SK-N-SH (cell line): Measurements from ENCODE around the gene RHBDL3. TPM values are rescaled to one million over a fixed set of nuclear protein-coding genes. Genes with fewer than 3 reads are reported as not detected.
"Not testable (repeated sequence)": the region's sequence is repeated elsewhere in the genome, so short reads cannot be mapped to it uniquely, and the experiment has no call there.

ENCODE experiments used
- CTCF ChIA-PET: fragments of 300-600, 350-600 bp; formaldehyde crosslinking; extraction: SDS; loops from one replicate; lab custom pipeline; 2021; lab: Yijun Ruan, JAX
- POLR2A ChIA-PET: fragments of 350-600 bp; sonication (Branson Sonifier 250); formaldehyde crosslinking; extraction: SDS; loops from one replicate; lab custom pipeline; 2020; ENCODE audit warnings: antibody characterized with exemption, inconsistent platforms; lab: Yijun Ruan, JAX
- DNase-seq: peaks from one replicate; pipeline ENCODE4 v3.0.0; 2012
- H2AFZ ChIP-seq: fragments of 200-600 bp; sonication (generic); 2 replicates; pipeline ENCODE4 v1.8.1; 2016; ENCODE audit warnings: antibody characterized with exemption, mild to moderate bottlenecking, low read depth
- H3F3A ChIP-seq: fragments of 200-600 bp; sonication (generic); replicated peaks from 2 replicates; pipeline ENCODE3; 2016; ENCODE audit warnings: antibody characterized with exemption, mild to moderate bottlenecking; ENCODE audit not compliant: insufficient read depth
- H3K27ac ChIP-seq, 2 experiments: fragments of 200-500 bp in 1 of 2; fragments of 200-600 bp in 1 of 2; sonication (Bioruptor generic) in 1 of 2; sonication (generic), shearing (Covaris generic) in 1 of 2; 2 replicates each; pipeline versions ENCODE4 v1.5.1 to v1.6.1; 2014 to 2016; ENCODE audit warnings: low read depth in 2 of 2, inconsistent platforms in 1 of 2, low read length in 1 of 2, mild to moderate bottlenecking in 1 of 2, mixed read lengths in 1 of 2
- H3K27me3 ChIP-seq: fragments of 200-600 bp; sonication (generic), shearing (Covaris generic); 2 replicates; pipeline ENCODE4 v1.6.1; 2016; ENCODE audit warnings: mixed run types; ENCODE audit not compliant: insufficient read depth
- H3K36me3 ChIP-seq, 2 experiments: fragments of 200-500 bp in 1 of 2; fragments of 200-600 bp in 1 of 2; sonication (Bioruptor generic) in 1 of 2; sonication (generic) in 1 of 2; replicated peaks in 1 of 2; 2 replicates each; pipeline versions ENCODE3 to v1.5.1; 2014 to 2016; ENCODE audit warnings: low read length in 1 of 2, mild to moderate bottlenecking in 1 of 2; ENCODE audit not compliant: insufficient read depth in 2 of 2, control insufficient read depth in 1 of 2
- H3K4me1 ChIP-seq, 2 experiments: fragments of 200-500 bp in 1 of 2; fragments of 200-600 bp in 1 of 2; sonication (Bioruptor generic) in 1 of 2; sonication (generic), shearing (Covaris generic) in 1 of 2; 2 replicates each; pipeline versions ENCODE4 v1.5.1 to v1.6.1; 2014 to 2016; ENCODE audit warnings: low read depth in 1 of 2, low read length in 1 of 2, mixed run types in 1 of 2; ENCODE audit not compliant: insufficient read depth in 2 of 2, control insufficient read depth in 1 of 2
- H3K4me2 ChIP-seq: fragments of 200-600 bp; sonication (generic), shearing (Covaris generic); 2 replicates; pipeline ENCODE4 v1.6.1; 2017; ENCODE audit warnings: mixed run types
- H3K4me3 ChIP-seq, 2 experiments: fragments of 200-500 bp in 1 of 2; fragments of 200-600 bp in 1 of 2; sonication (Bioruptor generic) in 1 of 2; sonication (generic), shearing (Covaris generic) in 1 of 2; 2 replicates each; pipeline versions ENCODE4 v1.5.1 to v1.8.1; 2014 to 2016; ENCODE audit warnings: low read depth in 2 of 2, inconsistent platforms in 1 of 2, low read length in 1 of 2, mild to moderate bottlenecking in 1 of 2, mixed read lengths in 1 of 2, moderate library complexity in 1 of 2
- H3K79me2 ChIP-seq: fragments of 200-600 bp; sonication (generic); 2 replicates; pipeline ENCODE4 v1.8.1; 2017; ENCODE audit warnings: mild to moderate bottlenecking; ENCODE audit not compliant: insufficient read depth
- H3K9ac ChIP-seq: fragments of 200-600 bp; sonication (generic); 2 replicates; pipeline ENCODE4 v1.6.1; 2017; ENCODE audit warnings: mixed run types
- H3K9me2 ChIP-seq: fragments of 200-600 bp; sonication (generic); 2 replicates; pipeline ENCODE4 v1.6.1; 2017; ENCODE audit warnings: mixed run types
- H3K9me3 ChIP-seq: fragments of 200-600 bp; sonication (generic); 2 replicates; pipeline ENCODE4 v1.6.1; 2017; ENCODE audit warnings: mixed run types, mild to moderate bottlenecking, moderate library complexity
- H4K20me1 ChIP-seq: fragments of 200-600 bp; sonication (generic); 2 replicates; pipeline ENCODE4 v1.6.1; 2017; ENCODE audit warnings: mild to moderate bottlenecking, mixed run types; ENCODE audit not compliant: insufficient read depth
- ELF1 ChIP-seq: IDR thresholded peaks from 2 replicates; pipeline ENCODE4 v1.4.0; 2012
- FOXJ3 ChIP-seq: sonication (generic); formaldehyde crosslinking; IDR thresholded peaks from 2 replicates; pipeline ENCODE4 v1.5.1; 2020; ENCODE audit warnings: mild to moderate bottlenecking, missing genetic modification reagents
- GABPA ChIP-seq: IDR thresholded peaks from 2 replicates; pipeline ENCODE4 v1.4.0; 2012; ENCODE audit warnings: low read depth, mild to moderate bottlenecking
- NFIC ChIP-seq: IDR thresholded peaks from 2 replicates; pipeline ENCODE4 v1.4.0; 2012; ENCODE audit warnings: borderline replicate concordance
- NRF1 ChIP-seq: IDR thresholded peaks from 2 replicates; pipeline ENCODE4 v1.6.1; 2012; ENCODE audit warnings: low read depth, mild to moderate bottlenecking, low read length
- POLR2AphosphoS5 ChIP-seq: IDR thresholded peaks from 2 replicates; pipeline ENCODE4 v1.6.1; 2012; ENCODE audit warnings: low read depth, low read length
- RCOR1 ChIP-seq: fragments of 150-350 bp; IDR thresholded peaks from 2 replicates; pipeline ENCODE4 v1.6.1; 2017; ENCODE audit warnings: antibody characterized with exemption, low read length
- SIN3A ChIP-seq: IDR thresholded peaks from 2 replicates; pipeline ENCODE4 v1.6.1; 2012; ENCODE audit warnings: low read depth, mild to moderate bottlenecking, low read length, moderate library complexity, borderline replicate concordance
- TAF1 ChIP-seq: IDR thresholded peaks from 2 replicates; pipeline ENCODE4 v1.6.1; 2012; ENCODE audit warnings: low read depth, mild to moderate bottlenecking, low read length, moderate library complexity, borderline replicate concordance
- TCF12 ChIP-seq: IDR thresholded peaks from 2 replicates; pipeline ENCODE4 v1.4.0; 2012
- YY1 ChIP-seq: IDR thresholded peaks from 2 replicates; pipeline ENCODE4 v1.4.0; 2012; ENCODE audit warnings: low read depth, mild to moderate bottlenecking
- WGBS: methylation state at CpG from one replicate; pipeline ENCODE4 v1.1.6; 2017; ENCODE audit warnings: low lambda C conversion rate; 5-methylcytosine and 5-hydroxymethylcytosine counted together
- polyA plus RNA-seq, 3 experiments: library from polyadenylated mRNA; depleted of rRNA; stranded (reverse); fragments of >200 nt; gene quantifications; 2 replicates each; pipeline ENCODE4 v1.2.3, GENCODE V29; 2012

The RHBDL3 gene
- polyA plus RNA-seq, 1 of the 3 experiments (the other 2 are of a cell fraction): 0.72 TPM

DNA sequence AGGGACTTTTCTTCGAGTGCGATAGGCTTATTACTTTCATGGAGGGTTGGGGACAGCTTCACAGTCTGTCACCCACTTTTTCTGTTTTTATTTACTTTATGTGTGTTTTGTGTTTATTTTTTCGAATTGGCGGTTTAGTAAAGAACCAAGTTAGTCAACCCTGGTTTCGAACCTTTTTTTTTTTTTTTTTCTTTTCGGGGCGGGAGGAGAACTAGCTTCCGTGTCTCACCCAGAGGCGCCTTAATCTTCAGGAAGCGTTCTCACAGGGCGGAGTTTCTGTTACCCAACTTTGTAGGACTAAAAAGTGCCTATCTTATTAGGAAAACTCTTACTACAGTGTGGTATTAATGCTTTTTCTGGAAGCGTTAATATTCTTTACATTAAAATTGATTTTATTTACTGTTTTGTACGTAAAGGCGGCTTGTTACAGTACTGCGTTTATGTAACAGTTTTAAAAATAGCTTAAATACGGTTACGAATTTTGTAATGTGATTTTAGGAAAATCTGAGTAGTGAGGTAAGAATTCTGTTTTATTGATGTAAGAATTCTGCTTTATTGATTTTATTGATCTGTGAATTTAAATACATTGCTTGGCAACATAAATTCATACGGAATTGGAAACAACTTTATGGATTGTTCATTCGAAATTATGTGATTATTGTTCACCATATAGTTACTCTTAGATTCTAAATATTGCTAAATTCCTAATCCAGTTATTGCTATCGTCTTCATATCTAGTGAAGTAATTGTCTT, 85.2 kb downstream of the RHBDL3 start:
- H3K27ac ChIP-seq: peak overlapping the region; percentile 91 to 97
- no peaks in the 10 kb centered on the region for H3K9me3 ChIP-seq
- H4K20me1 ChIP-seq: peaks cover 51% of the 10 kb centered on the region
- TF ChIP-seq YY1 (no peak), GABPA (peak; percentile 21; the same call in 1 of the 2 replicates), TCF12 (no peak), SIN3A (0 out of 2 replicates have a peak, but pooled peaks have one; percentile 38), POLR2AphosphoS5 (no peak), ELF1 (no peak), NFIC (no peak)
- H3K4me1 ChIP-seq: peaks cover 7 to 16% of the 10 kb centered on the region in 2 experiments; a peak in 3 of 4 replicates
- peaks cover 15% of the 10 kb centered on the region for H3F3A ChIP-seq
- H3K36me3 ChIP-seq: peaks cover 18 to 40% of the 10 kb centered on the region in 2 experiments
- peak overlapping the region; percentile 76 for H3K4me2 ChIP-seq
- DNase-seq: peak; percentile 37
- no peaks in the 10 kb centered on the region for H3K27me3 ChIP-seq
- peak overlapping the region; percentile 78 to 95 for H3K4me3 ChIP-seq
- POLR2A ChIA-PET: interaction anchor here (1.5 kb wide), 1 partner anchor 16 kb away, joined by 4 read pairs; no protein-coding TSS in a partner anchor
- H3K9ac ChIP-seq: peak overlapping the region; percentile 100
- no peaks in the 10 kb centered on the region for H3K9me2 ChIP-seq
- CTCF ChIA-PET: interaction anchor here (0.9 to 1.3 kb wide), 3 partner anchors 15 to 93 kb away, joined by 3 to 4 read pairs (median 3); partner anchors contain the start of gene PSMD11
- H2AFZ ChIP-seq: peak overlapping the region; percentile 71; the same call in 1 of the 2 replicates
- WGBS: 1% methylated on average over 20 of the region's 20 CpGs
- peaks cover 73% of the 10 kb centered on the region for H3K79me2 ChIP-seq

DNA sequence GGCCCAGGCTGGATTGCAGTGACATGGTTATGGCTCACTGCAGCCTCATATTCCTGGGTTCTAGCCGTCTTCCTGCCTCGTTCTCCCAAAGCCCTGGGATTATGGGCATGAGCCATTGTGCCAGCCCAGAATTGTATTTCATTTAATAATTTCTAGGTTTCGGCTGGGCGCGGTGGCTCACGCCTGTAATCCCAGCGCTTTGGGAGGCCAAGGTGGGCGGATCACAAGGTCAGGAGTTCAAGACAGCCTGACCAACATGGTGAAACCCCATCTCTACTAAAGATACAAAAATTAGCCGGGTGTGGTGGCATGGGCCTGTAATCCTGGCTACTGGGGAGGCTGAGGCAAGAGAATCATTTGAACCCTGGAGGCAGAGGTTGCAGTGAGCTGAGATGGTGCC, 87.1 kb downstream of the RHBDL3 start:
- Histone ChIP-seq H3K9ac (peak overlapping the region; percentile 100; the same call in 1 of the 2 replicates), H3K79me2 (peaks cover 92% of the 10 kb centered on the region), H3F3A (peaks cover 20% of the 10 kb centered on the region), H3K4me3 (peak overlapping the region; percentile 78 to 95), H3K4me2 (peak overlapping the region; percentile 76), H3K4me1 (peaks cover 7 to 16% of the 10 kb centered on the region in 2 experiments; a peak in 3 of 4 replicates), H4K20me1 (peaks cover 68% of the 10 kb centered on the region), H3K36me3 (peaks cover 24 to 48% of the 10 kb centered on the region in 2 experiments)
- CTCF ChIA-PET, H3K9me3 ChIP-seq, POLR2A ChIA-PET, H3K27me3 ChIP-seq, H3K9me2 ChIP-seq, H2AFZ ChIP-seq, H3K27ac ChIP-seq, DNase-seq: not testable (repeated sequence)
- WGBS: 90% methylated on average over 9 of the region's 9 CpGs

DNA sequence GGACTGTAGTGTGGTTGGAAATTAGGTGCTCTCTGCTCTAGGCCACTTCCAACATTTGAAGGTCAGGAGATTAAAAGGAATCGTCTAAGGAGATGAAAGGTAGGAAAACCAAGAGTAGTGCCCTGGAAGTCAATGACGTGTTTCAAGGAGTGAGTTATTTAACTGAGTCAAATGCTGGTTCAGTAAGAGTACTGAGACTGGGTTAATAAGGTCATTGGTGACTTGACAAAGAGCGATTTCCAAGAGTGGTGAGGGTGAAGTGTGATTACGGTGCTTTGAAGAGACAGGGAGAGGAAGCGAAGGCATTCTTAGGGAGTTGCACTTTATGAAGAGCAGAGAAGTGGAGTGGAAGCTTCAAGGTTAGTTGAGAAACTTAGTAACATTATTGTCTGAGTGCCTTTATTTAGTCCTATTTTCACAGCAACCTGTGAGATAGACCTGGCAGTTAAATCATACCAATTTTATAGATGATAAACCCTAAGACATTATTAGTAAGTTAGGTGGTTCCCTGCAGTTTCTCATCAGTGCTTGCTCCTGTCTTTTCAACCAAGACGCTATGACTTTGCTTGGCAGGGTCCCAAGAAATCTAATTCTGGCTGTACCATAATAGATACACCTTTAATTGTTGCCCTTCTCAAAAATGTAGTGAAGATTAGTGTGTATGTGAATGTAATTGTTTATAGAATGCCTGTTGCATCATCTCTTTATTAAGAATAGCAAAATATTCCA, 90.2 kb downstream of the RHBDL3 start:
- Histone ChIP-seq H3K9me2 (no peaks in the 10 kb centered on the region), H3K27me3 (no peaks in the 10 kb centered on the region), H3K4me3 (no peak overlapping the region), H3K36me3 (peaks cover 48 to 77% of the 10 kb centered on the region in 2 experiments)
- WGBS: 88% methylated on average over 6 of the region's 6 CpGs
- no peak for DNase-seq
- no peak for TF ChIP-seq POLR2AphosphoS5
- no peak for TF ChIP-seq FOXJ3 (CRISPR knock-in tag)
- no peak for TF ChIP-seq TAF1
- no peak for TF ChIP-seq RCOR1
- TF ChIP-seq NRF1: no peak
- TF ChIP-seq, all 33 proteins: peak for 0
- peak overlapping the region; percentile 10; the same call in 1 of the 2 replicates for H3K4me2 ChIP-seq
- H3K79me2 ChIP-seq: peaks cover 99% of the 10 kb centered on the region
- no peaks in the 10 kb centered on the region for H3K9me3 ChIP-seq
- no peak overlapping the region for H3K9ac ChIP-seq
- POLR2A ChIA-PET: no interaction called here
- H3F3A ChIP-seq: peaks cover 32% of the 10 kb centered on the region
- H3K27ac ChIP-seq: no peak overlapping the region
- H3K4me1 ChIP-seq: peaks cover 7 to 16% of the 10 kb centered on the region in 2 experiments; a peak in 3 of 4 replicates
- H2AFZ ChIP-seq: no peak overlapping the region
- CTCF ChIA-PET: no interaction called here
- peaks cover 97% of the 10 kb centered on the region for H4K20me1 ChIP-seq
